ENCODE measurements around the gene SLC2A4.
A peak's percentile ranks its signal among the peaks of the same experiment; 100 is the strongest.

Gene SLC2A4

DNA sequence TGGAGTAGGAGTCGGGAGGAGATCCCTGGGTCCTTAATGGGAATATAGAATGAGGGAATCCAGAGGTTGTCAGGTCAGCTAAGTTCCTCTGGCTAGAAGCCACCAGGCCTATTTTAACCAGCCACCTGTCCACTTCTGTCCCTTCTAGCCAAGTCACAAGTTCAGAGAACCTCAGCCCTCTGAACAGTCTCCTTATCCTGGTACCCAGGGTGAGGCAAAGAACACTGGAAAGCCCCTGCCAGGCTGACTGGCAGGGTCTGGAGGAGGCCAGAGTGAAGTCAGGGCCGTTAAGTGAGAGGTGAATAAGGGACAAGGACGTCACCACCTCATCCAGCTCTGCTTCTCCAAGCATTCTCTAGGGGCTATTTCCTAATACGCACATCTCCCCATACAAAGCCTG is 32.7 kb upstream of the SLC2A4 start:
- no peak for DNase-seq

DNA sequence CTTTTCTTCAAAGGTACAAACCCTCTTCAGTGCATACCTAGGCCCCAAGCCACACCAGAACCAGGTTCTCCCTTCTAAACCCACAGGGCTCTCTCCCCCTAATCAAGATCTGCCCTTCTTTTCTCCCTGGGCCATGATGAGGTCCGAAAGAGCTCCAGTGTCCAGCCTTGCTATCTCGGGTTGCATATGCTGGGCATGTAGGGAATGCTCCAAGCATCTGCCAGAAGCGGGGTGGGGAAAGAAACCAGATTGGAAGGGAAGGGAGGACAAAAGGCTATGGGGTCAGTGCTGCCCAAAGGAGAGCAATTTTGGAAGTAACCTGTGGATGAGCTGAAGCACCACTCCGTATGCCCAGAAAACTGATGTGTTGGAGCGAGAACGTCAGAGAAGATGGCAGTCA is 32.3 kb upstream of the SLC2A4 start:
- no peak for DNase-seq

DNA sequence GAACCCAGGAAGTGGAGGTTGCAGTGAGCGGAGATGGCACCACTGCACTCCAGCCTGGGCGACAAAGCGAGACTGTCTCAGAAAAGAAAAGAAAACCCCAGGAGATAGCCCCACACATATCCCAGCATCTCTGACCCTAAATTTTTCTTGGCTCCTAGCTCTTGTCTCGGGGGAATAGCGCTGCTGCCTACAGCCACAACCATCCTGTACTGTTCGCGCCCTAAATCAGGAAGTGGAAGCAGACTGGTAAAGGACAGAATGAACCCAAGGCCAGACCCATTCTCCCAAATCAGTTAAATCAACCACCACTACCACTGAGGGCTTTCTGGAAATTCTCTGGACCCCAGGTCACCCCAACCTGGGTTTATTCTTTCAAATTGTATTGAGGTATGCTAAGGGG is 31.7 kb upstream of the SLC2A4 start:
- DNase-seq, result no peak

DNA sequence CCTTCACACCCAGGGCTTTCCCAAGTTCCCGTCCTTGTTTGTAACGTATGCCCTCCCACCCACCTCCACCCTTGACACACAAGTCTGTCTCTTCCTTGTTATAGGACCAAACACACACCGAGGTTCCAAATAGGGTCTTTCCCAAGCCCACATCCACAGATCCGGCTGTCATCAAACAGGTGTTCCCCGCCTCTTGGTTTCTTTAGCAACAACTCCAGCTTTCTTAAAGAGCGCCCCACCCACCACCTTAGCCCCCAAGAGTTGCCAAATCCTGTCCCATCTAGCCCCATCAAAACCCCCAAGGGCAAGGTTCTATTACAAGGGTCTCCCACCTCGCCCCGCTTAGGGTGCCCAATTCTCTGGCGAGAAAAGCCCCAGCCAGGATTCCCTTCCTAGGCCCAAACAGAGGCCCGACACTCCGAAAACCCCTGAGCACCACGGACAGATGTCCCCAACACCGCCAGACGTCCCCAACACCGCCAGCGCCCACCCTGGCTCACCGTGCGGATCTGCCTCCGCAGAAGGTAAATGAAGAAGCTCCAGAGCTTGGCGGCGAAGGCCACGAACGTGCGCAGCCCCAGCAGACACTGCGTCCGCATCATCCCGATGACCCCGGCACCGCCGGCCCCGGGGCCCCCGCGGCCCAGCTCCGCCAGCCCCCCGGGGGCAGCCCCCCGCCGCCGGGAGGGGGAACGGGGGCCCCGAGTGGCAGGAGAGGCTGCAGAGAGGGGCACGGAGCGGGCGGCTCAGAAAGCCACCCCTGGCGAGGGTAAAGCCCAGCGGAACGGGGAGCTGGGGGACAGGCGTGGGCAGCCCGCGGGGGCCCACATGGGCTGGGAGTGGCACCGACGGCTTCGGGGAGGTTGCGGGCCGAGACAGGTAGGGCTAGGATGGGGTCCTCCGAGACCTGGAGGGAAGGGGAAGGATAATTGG is 30.6 kb upstream of the SLC2A4 start:
- DNase-seq, result no peak

DNA sequence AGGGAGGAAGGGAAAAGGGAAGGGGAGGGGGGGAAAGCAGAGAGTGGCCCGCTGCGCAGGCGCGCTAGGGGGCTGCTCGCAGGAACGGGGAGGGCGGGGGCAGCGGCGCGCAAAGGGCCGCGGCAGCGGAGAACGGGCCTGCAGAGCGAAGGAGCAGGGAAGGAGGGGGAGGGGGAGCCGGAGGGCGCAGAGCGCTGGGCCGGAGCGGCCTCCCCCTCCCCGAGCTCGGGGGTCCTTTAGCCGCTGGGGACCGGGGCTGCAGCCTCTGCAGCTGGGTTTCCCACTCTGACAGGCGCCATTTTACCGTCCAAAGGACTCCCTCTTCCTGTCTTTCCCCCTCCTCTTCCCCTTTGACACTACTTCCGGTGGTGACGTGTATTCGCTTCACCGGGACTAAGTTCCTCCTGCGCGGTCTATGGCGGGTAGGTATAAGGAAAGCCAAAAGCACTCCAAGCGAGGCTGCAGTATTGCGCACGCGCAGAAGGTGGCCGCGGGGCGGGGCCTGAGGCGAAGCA is 29.8 kb upstream of the SLC2A4 start, which contains the start of gene CTDNEP1:
CTDNEP1 (minus strand) TSS at position 74 of the 515 bp plus-strand sequence. CDS start 438 bp downstream, outside the sequence.
- DNase-seq, result peak; percentile 98

DNA sequence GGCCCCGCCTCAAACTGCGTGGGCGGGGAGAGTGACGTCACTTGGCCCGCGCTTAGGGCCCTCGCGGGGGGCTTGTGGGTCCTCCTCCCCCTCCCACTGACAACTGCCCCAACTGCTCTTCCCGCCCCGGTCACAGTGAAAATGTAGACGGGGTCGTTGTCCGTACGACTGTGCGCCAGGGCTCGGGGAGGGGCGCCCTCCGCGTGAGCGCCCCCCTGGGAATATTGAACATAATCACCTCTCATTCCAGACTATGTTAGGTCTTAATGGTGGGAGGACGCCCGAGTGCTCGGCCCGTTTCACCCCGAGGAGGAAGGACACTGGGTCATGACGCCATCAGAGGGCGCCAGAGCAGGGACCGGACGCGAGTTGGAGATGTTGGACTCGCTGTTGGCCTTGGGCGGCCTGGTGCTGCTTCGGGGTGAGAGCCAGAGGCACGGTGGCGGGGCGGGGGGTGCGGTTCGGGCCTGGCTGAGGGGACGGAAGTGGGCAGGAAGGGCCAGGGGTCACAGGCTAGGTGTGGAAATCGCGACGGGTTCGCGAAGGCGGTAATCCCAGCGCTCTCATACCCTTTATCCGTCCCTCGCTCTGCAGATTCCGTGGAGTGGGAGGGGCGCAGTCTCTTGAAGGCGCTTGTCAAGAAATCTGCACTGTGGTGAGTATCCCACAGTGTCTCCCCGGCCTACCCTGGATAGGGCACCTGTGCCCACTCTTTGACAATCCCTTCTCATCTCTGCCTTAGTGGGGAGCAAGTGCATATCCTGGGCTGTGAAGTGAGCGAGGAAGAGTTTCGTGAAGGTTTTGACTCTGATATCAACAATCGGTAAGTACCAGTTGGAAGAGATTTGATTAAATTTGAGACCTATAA is 29.1 kb upstream of the SLC2A4 start, which contains the start of gene ELP5:
ELP5 (plus strand) TSS at position 40 of the 868 bp plus-strand sequence; CDS start at position 376, 336 bp downstream.
- DNase-seq, result peak; percentile 95

DNA sequence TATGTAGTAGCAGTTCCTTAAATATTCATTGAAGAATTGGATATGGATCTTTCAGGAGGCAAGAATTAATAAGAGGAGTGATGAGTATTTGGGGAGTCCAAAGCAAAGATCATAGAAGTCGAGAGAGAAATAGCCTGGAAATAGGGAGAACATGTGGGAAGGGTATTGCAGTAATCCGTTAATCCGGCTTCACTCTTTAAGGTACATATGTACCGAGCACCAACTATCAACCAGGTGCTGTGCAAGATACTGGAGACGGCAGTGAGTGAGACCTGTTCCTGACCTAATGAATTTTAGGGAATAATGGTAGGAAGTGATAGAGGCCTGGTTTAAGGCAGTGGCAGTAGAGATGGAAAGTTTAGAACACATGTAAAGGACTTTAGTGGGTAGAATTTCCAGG is 28.4 kb upstream of the SLC2A4 start:
- no peak for DNase-seq

DNA sequence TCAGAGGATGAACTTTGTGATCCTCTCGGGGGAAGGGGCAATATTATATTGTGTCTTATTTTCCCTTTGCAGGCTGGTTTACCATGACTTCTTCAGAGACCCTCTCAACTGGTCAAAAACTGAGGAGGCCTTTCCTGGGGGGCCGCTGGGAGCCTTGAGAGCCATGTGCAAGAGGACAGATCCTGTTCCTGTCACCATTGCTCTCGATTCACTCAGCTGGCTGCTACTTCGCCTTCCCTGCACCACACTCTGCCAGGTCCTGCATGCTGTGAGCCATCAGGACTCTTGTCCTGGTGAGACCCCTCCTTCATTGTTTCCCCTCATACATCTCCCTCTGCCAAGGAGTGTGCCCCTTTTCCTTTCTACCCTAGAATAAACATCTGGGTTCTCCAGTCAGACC is 27.0 kb upstream of the SLC2A4 start:
- no peak for DNase-seq

DNA sequence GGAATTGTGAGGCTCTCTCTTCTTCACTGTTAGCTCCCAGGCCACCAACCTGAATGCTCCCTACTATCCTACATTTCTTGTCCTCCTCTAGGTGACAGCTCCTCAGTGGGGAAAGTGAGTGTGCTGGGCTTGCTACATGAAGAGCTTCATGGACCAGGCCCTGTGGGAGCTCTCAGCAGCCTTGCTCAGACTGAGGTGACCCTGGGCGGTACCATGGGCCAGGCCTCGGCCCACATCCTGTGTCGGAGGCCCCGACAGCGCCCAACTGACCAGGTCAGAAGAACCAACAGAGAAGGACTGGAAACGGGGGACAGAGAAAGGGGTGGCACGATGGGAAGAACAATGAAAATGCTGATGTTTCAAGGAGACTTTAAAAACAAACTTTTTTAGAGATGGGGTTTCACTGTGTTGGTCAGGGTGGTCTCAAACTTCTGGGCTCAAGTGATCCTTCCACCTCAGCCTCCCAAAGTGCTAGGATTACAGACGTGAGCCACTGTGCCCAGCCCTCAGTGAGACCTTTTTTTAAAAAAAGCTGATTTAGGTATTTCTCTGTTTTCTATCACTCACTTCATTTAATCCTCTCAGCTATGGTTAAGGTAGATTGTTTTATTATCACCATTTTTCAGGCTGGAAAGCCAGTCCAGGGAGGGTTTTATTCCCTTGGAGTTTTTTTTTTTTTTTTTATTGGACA is 24.6 kb upstream of the SLC2A4 start:
- no peak for DNase-seq

DNA sequence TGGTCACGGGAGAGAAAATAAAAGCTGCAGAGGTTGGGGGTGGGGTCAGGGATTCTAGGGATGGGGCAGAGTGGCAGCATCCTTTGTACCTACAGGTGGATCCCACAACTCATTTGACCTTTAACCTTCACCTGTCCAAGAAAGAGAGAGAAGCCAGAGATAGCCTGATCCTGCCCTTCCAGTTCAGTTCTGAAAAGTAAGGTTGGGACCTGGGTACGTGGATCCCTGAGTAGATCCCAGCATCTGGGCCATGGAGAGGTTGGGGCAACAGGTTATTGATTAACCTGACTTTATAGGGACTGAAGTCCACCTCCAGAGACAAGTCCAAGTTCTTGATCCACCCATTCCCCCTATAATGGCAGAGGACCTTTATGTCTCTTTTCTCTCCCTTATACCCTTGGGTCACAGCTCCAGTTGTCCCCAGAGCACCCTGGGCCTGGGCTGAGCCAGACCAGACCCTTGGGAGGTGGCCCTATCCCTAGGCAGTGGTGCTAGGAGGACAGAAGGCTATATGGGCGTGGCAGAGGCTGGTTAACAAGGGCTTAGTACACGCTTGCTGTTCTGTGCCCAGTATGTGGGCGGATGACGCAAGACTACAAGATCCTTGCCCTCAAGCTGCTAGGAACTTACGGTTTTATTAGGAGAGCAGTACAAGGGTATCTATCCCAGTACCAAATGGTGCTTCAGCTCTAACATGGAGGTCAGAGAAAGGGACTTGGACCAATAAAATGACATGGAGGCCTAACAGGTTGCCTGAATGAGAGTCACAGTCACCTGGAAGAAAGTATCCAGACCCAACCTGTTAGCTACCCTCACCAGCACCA is 22.6 kb upstream of the SLC2A4 start:
- no peak for DNase-seq

DNA sequence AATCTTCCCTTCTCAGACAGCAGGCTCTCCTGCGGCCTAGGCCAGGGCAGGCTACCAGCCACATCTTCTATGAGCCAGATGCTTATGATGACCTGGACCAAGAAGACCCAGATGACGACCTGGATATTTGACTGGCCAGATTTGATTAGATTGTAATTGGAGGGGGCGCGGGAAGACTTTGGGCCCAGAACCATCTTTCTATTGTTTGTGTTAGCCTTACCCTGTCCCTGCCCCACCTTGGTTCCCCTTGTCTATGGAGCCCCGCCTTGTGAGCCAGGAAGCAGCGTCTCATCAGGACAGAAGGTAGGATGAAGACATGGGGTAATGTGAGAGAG is 22.0 kb upstream of the SLC2A4 start:
- no peak for DNase-seq

DNA sequence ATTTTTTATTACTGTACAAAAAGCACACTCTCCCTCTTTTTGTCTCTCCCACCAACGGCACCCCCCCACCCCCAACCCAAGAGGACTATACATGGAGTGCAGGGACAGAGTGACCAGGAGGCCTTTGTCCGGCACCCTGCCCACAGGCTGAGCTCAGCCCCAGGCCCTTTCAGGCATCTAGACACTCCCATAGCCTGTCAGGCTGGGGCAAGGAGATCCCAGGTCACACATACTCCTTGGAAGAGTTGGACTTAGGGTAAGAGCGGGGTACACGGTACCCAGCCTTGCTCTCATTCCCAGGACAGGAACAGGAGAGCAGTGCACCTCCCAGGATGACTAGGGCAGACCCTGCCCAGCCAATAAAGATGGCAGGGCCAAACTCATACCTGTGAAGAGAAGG is 21.4 kb upstream of the SLC2A4 start:
- no peak for DNase-seq

DNA sequence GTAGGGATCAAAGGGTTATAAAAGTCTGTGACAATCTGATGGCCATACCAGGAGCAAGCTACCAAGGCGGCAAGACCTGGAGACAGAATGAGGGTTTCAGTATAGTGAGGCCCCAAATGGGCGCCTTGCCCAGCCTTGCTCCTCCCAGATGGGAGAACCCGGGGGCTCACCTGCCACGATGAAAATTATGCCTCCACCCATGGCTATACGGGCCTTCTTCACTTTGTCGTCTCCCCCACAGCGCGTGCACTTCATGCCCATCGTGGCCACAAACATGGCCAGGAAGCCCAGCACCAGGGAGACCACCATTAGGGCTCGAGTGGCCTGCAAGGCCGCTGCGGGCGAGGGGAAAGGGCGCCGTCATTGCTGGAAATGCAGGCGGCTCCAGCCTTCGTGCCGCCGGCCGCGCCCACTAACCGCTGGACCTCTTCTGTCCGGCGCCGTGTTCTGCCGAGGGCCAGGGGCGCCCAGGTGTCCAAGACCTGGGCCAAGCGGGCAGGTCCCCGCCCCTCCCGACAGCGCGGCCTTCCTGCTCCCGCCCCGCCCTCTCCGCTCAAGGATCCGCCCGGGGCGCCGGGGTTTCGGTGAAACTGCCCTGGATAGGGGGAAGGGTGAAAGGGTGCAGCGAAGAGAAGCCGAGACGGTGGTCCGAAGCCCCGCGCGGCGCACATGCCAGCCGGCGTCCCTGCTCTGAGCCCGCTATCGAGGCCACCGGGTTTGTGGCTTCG is 20.7 kb upstream of the SLC2A4 start:
- DNase-seq, result no peak

DNA sequence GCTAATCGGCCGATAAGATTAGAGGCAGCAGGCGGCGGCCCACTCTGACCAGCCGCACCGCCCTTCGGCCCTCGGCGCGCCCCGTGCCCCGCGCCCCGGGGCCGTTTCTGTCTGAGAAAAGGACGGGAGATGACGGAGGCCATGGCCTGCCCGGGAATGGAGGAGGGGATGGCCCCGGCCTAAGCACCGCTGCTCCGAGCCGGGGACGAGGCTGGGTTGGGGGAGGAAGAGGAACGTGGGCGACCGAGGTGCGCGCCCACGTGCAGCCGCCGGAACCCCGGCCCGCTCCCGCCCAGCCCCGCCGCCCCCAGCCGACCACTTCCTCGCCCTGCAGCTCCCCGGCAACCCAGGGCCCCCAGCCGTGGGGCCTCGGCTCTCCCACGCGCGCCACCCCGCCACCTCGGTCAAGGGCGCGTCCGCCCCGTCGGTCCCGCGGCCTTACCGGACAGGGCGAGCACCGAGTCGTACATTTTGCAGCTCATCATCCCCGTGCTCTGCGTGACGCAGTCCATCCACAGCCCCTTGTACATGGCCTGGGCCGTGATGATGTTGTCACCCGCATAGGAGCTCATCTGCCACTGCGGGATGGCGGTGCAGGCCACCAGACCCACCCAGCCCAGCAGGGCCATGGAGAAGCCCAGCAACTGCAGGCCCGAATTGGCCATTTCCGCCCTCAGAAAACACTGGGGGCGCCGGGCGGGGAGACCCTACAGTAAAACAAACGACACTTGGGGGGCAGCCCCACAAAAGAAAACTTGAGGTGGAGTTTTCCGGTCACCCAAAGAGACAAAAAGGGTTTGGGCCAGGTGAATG is 19.9 kb upstream of the SLC2A4 start:
- DNase-seq, result no peak

DNA sequence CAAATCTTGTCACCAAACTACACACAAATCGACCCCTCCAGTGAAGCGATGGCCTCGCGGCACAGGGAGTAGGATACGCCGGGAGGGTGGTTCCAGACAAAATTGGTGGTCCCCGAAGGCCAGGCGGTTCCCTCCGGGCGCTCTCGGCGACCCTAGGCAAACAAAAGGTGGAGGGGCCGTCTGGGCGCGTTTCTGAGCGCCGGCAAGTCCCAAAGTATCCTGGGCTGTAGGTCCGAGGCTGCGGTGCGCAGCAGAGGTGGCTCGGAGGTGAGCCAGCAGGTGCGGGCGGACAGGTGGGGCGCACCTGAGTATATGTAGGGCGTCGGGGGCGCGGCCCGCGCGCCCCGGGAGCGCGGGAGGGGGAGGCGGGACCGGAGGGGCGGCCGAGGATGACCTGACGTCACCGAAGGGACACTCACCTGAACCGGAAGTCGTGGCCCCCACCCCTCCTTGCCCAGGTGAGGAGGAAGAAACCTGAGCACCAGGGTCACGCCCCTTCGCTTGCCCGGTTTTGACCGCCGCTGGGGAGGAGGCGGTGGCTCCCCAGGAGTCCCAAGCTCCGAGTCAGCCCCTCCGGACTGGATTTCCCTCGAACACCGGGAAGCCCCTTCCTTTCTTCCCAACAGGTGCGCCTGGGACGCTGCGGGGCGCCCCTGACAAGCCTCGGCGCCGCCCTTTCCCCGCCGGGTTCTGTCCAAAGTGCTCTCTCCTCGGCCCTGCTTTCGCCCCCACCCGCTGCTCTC is 19.2 kb upstream of the SLC2A4 start, which contains the start of gene CLDN7:
CLDN7 (minus strand) TSS at position 287 of the 743 bp plus-strand sequence. CDS start 435 bp downstream, outside the sequence.
- DNase-seq, result no peak

DNA sequence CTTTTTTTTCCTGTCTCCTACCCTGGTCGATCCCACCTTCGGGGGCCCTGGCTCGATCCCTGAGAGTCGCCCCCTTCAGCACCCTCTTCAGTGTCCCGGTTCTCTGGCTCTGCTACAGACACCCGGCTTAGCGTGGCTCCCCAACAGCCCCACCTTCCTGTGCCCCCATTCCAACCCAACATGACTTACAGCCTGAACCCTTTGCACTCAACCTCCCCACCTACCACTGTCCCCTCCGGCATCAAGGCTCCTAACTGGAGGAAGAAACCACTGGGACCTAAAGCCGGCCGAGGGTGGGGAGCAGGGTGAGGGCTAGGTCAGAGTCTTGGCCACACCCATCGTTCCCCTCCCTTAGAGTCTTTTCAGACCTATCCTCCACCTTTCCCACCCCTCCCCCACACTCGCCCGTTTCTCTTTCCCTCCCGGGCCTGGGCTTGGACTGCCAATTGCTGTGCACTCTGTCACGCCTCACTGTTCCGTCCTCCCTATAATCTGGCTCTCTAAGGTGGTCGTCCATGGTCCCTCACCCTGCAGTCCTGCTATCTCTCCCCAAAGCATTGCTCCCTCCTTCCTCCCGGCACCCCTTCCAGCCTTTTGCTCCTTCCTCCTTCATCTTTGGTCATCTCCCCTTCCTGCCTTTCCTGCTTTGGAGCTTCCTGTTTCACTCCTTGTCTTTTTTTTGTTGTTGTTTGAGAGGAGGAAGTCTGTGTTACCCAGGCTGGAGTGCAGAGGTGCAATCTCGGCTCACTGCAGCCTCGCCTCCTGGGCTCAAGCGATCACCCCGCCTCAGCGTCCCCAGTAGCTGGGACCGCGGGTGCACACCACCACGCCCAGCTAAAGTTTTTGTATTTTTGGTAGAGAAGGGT is 18.4 kb upstream of the SLC2A4 start:
- DNase-seq, result no peak

DNA sequence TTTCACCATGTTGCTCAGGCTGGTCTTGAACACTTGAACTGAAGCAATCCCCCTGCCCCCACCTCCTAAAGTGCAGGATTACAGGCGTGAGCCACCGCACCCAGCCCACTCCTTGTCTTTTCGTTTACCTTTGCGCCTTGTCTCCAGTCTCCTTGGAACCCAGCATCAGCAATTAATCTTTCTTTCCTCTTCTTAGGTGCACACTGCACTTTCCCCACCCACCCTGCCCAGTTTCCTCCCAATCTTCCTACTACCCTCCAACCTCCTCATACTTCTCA is 17.8 kb upstream of the SLC2A4 start:
- no peak for DNase-seq

DNA sequence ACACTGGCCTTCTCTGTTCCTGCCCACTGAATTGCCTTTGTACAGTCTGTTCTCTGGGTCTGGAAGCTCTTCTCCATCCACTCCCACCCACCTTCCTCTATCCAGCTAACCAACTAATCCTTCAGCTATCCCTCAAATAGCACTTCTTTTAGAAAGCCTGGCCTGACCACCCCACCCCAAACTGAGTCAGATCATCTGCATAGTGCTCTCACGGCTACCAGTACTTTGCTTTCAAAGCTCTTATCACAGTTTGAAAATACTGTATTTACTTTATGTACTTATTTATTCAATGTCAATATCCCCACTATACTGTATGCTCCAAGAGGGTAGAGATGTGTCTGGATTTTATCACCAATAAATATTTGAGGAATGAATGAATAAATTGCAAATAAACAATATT is 14.7 kb upstream of the SLC2A4 start:
- DNase-seq, result no peak

DNA sequence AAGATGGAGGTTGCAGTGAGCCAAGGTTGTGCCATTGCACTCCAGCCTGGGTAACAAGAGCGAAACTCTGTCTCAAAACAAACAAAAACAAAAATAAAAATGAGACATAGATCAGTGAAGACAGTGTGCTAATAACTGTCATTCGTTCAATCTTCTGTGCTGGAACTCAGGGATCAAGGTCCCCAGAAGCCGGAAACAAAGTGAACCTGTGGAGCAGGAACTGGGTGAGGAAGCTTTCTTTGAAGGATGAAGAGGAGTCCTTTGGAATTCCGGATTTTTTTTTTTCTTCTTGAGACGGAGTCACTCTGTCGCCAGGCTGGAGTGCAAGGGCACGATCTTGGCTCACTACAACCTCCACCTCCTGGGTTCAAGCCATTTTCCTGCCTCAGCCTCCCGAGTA is 2.1 kb upstream of the SLC2A4 start:
- no peak for DNase-seq

Measured in NCI-H1092 treated with DMSO at 0.1 percent for 48 hours (cell line).